A204.1 (cell line): Measurements from ENCODE around the gene TAB2.
"Not testable (repeated sequence)": the region's sequence is repeated elsewhere in the genome, so short reads cannot be mapped to it uniquely, and the experiment has no call there.

Source experiments
- FAIRE-seq: peaks from 2 replicates; lab custom pipeline; 2012; peaks lifted over from hg19 to GRCh38; lab: Jason Lieb, UNC

Gene TAB2

DNA sequence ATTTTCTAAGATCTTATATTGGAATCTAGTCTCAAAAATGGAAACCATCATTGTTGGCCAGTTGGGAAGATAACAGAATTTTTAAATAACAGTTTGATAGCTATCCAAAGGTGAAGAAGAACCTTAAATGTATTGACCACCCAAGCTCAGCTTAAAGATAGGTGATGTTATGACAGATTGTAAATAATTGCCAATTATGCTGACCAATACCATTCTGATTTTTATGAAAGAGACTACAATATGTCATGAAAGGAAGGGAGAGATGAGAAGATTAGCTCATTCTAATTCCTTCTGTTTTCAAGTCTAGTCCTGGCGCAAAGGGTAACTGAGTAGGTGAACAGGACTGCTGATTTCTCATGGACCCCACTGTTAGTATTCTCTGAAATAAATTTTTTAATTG lies 5.7 kb upstream of the TAB2 start:
- no peak for FAIRE-seq

DNA sequence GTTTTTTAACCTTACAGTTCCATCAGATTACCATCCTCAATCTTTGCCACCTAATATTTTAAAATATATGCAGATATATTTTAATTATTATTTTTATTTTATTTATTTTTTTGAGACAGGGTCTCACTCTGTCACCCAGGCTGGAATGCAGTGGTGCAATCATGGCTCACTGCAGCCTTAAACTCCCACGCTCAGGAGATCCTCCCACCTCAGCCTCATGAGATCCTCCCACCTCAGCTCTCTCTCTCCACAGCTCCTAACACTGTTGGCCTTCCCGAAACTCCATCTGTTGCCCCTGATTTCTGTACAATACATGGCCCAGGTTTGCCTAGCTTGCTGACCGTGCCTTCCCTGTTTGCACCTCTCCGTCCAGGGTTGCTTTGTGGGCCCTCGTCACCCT lies 4.4 kb upstream of the TAB2 start:
- FAIRE-seq: no peak

DNA sequence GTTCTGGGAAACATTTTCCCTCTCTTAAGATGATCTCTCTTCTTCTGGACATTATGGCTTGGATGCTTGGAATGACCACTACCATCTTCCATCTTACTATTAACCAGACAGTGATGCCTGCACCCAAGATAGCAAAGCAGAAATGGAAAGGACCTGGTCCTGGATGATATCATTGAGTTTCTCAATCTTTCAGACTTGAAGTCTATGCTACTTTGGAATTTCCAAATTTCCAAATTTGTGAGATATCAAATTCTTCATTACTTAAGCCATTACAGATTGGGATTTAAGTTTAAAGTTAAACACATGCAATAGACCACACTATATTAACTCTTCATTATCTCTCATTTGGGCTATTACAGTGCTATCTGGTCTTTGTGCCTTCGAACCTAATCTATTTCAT lies 3.7 kb upstream of the TAB2 start:
- no peak for FAIRE-seq

DNA sequence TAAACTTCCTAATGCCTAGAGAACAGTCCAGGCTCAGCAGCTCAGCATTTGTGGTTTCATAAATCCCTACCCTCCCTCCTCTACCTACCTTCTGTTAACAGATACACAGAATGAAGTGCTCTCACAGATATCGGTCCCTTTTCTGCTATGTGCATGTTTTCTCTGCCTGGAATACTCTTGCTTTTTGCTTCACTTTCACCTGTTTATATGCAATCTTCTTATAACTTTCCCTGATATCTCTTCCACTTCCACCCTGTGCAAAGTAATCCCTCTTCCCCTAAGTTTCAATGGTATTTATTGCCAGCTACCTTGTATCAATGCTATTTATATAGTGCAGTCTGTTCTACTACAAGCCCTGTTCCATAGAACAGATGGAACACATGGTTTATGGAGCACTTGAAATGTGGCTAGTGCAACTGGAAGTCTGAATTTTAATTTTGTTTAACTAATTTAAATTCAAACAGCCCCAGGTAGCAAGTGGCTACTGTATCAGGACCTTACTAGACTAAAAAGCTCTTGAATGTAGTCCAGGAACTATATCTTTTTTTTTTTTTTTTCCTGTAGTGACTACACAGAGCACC lies 3.1 kb upstream of the TAB2 start:
- no peak for FAIRE-seq

DNA sequence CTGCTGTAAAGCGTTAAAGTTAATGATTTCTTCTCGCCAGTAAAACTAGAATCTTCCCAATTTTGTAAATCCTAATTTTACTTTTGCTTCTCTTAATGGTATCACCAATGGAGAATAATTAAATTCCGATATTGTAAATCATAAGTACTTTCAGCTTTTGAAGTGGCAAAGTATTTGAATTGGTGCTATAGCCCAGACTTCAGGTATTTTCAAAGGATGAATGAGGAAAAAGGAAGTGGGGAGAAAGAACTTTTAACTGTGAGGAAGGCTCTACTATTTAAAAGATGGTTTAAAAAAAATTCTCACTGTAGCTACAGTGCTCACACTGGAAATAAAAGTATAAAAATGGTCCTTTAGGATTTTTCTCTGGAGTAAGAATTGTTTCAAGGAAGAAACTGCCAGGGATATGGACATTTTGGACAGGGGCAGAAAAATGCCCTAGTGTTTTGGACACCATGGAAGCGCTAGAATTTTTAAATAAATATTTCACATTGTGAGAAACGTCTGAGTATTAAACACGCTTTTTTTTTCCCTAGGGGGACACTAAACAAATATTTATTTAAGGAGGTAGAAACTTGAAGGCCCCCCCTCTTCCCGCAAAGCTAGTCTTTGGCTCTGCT lies 1.3 kb upstream of the TAB2 start:
- FAIRE-seq: no peak

DNA sequence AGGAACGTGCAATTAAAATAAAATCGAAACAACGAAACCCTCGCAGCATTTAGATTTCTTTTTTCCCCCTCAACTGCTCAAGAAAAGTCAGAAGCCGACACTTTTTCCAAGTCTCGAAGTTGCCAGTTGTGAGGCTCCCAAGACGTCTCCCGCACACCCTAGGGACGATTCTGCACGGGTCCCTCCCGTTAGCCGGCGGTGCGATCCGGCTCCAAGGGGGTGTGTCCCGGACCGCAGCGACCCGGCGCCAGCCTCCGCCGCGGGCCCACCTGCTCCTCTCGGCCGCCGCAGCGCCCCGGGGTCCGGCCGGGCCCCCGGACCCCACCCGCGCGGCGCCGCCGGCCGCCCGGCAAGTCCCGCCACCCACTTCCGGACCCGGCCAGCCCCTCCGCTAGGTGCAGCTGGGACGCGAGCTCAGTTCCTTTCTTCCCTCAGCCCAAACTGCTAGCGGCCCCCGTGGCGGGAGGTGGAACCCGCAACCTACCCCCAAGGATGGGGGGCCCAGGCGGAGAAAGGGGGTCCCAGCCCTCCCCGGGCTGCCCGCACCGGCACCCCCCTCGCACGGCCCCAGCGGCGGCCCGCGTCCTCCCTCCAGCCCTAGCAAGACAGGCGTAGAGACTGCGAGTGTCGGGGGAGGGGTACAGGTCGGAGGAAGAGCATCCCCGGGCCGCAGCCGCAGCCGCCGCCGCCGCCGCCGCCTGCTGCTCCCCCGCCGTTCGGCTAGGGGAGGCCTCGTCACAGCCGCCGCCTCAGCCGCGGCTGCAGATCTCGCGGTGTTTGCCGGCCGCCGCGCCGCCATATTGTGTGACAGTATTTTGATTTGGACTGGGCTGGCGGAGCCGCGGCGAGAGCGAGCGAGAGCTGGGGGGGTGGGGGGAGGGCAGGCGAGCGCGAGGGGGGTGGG lies 520 bp upstream of the TAB2 start:
- no peak for FAIRE-seq

DNA sequence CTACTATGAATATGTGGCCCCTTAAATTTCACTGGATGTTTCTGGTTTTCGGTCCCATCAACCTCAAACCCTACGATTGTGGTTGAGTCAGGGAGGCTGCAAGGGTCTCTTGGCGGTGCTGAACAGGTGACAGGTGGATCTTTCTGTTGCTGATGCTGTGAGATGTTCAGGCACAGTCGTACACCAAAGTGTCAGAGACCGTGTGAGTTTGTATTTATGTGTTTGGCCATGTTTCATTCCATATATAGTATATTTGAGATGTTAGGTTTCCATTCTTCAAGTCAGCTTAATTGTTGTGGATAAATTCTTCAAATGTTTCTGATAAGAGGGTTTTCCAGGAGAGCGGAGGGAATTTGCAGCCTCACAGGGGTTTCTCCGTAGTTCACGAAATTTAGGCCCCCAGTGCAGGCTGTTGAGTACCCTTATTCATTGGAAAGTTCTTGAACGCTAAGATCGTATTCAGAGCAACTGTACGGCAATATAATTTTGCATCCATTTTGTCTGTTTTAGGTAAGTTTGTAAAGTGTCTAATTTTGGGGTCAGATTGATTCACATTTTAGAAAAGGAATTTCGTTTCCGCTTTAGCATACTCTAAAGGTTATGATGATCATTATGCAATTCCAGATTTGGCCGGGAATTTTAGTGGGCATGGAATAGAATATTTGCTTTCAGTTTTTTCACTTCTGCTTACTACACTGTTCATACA lies 1.2 kb downstream of the TAB2 start:
- no peak for FAIRE-seq

DNA sequence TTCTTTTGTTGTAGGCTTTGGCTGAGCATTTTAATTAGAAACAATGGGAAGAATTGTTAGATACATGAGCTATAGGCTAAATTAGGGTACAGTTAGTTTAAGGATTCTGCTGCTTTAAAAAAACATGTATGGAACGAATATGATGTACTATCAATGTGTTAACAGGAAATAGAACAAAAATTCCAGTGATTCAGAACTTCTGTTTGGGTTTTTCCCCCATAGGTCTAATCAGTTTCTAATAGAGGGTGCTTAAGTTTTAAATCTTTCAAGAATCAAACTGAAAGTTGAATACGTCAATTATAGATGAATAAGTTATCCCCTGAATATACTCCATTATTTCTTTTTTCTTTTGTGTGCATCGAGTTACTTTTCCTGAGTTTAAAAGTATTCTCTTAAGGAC lies 1.9 kb downstream of the TAB2 start:
- FAIRE-seq: peak; percentile 19

DNA sequence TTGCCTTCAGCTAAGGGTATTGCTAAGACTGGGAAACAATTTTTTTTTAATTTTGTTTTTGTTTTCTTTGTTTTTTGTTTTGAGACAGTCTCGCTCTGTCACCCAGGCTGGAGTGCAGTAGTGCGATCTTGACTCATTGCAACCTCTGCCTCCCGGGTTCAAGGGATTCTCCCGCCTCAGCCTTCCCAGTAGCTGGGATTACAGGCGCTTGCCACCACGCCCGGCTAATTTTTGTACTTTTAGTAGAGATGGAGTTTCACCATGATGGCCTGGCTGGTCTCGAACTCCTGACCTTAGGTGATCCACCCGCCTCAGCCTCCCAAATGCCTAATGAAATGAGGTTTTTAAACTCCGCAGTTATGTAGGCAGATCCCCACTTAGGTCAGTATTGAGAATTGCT lies 2.5 kb downstream of the TAB2 start:
- FAIRE-seq: not testable (repeated sequence)

DNA sequence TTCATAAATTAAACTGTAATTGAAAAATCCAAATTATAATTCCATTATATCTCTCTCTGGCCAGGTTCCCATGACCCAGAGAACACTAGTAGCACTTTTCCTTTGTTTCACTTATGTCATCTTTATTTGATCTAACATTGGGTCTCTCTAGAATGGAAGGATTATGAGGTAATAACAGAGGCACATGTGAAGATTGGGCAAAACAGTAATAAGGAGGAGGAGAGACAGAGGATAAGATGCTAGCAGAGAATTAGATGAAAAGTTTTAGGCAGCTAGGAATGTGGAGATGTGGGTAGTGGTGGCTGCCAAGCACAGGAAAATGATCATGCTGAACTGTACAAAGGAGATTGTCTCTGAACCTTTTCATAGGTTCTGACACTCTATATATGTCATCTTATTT lies 3.3 kb downstream of the TAB2 start:
- no peak for FAIRE-seq

DNA sequence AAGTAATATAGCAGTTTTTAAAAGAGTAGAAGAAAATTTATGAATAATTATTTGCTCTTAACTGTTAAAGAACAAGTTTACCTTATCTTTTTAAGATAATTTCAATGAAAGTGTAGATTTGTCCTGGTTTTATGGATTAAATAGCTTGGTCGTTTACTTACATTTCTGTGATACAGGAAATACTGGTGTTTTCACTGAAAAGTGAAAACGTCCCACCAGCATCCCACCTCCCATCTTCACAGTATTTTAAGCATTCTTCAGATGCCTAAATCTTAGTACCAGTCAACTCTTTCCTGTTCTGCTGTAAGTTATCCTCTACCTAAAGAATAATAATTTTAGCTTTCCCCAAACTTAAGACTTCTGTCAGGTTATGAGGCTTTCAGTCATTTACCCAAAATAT lies 5.8 kb downstream of the TAB2 start:
- FAIRE-seq: peak; percentile 68

DNA sequence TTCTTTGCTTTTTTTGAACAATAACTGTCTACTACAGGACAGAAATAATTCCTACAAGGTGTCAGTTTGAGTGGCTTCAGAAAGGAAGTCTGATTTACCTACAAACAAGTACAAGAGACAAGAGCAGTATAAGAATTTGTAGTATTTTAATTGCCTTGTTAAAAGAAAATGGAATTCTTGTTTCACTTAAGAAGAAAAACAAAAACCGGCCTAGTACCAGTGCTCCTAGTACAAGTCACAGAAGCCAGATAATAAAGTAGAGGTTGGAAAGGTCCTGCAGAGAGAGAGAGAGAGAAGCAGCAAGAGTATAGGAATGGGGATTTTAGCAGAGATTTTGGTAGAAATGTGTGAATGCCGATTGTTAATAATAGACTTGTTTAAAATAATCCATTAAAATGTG lies 6.4 kb downstream of the TAB2 start:
- FAIRE-seq: no peak

DNA sequence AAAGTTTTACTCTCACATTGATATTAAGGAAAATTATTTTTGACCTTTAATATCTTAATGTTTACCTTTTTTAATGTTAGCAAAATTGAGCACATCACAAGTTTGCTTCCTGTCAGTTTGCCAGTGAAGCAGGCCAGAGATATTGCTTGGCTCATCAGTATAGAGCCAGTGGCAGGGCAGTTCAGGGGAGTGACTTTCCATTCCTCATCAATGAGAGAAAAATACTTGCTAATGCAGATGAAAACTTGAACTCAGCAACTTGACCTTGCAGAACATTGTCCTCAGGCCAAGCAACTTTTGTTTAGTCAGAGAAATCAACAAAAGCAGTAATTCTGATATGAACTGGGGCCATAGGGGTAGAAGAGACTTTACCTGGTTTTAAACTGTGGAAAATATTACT lies 6.9 kb downstream of the TAB2 start:
- no peak for FAIRE-seq

DNA sequence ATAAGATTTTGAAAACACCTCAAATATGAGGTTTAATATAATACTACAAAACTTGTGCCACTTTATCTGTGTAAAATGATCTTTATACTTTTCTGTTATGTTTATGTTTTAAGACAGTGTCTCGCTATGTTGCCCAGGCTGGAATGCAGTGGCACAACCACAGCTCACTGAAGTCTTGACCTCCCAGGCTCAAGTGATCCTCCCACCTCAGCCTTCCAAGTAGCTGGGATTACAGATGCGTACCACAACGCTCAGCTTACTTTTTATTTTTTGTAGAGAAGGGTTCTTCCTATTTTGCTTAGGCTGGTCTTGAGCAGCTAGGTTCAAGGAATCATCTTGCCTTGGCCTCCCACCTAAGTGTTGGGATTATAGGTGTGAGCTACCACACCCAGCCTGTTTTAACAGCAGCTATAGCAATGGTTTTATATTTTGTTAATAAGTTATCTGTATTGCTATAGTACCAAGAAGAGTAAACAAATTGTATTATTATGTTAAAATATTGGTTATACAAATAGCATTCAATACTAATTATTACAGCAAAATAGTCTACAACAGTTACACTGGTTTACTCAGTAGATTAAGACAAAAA lies 8.2 kb downstream of the TAB2 start:
- no peak for FAIRE-seq

DNA sequence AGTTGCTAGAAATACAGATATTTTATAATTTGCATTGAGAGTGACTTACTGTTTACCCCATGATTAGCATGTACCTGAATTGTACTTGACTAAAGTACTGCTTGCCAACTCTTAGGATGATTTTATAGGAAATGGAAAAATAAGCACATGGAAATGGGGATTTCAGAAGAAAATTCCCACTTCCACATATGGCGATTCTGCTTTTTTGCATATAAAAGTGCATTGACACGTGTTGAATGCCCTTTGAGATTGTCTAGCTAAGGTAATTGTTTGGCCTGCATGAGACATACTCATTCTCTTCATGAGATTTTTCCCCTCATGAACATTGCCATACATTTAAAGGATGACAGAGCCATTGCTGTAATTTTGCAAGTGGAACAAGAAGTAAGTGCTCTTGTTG lies 10.1 kb downstream of the TAB2 start:
- FAIRE-seq: no peak

DNA sequence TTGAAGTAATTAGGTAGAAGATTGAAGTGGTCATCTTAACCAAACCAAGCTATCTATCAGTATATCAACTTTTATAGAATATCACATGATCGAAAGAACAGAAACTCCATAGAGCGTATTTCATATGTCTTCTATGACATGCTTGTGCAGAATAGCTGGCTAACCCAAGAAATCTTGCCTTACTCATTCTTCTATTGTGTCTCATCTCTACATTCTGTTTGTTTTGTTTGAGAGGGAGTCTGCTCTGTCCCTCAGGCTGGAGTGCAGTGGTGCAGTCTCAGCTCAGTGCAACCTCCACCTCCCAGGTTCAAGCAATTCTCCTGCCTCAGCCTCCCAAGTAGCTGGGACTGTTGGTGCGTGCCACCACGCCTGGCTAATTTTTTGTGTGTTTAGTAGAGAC lies 10.6 kb downstream of the TAB2 start:
- no peak for FAIRE-seq

DNA sequence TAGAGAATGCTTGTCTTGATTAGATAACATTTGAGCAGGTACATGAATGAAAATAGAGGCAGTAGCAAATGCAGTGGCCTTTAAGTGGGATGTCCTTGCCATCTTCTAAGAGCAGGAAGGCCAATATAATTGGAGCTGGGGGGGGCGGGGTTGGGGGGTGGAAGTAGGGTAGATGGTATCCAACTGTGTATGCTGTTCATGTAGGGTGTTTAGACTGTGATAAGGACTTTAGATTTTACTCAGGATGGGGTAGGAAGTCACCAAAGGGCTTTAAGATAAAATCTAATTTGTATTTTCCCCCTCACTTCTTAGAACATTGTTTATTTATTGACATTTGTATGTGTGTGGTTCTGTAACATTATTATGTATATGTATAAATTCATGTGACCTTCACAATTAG lies 12.0 kb downstream of the TAB2 start:
- no peak for FAIRE-seq

DNA sequence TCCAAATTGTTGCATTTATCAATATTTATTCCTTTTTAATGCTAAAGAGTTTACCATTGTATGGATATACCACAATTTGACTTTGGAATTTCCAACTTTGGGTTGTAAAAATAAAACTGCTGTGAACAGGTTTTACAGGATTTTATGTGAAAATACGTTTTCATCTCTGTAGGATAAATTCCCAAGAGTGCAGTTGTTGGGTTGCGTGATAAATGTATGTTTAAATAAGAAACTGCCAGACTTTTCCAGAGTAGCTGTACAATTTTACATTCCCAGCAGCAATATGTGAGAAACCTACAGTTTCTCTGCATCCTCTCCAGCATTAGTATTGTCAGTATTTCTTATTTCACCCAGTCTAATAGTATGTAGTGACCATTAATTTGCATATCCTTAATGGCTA lies 12.6 kb downstream of the TAB2 start:
- no peak for FAIRE-seq

DNA sequence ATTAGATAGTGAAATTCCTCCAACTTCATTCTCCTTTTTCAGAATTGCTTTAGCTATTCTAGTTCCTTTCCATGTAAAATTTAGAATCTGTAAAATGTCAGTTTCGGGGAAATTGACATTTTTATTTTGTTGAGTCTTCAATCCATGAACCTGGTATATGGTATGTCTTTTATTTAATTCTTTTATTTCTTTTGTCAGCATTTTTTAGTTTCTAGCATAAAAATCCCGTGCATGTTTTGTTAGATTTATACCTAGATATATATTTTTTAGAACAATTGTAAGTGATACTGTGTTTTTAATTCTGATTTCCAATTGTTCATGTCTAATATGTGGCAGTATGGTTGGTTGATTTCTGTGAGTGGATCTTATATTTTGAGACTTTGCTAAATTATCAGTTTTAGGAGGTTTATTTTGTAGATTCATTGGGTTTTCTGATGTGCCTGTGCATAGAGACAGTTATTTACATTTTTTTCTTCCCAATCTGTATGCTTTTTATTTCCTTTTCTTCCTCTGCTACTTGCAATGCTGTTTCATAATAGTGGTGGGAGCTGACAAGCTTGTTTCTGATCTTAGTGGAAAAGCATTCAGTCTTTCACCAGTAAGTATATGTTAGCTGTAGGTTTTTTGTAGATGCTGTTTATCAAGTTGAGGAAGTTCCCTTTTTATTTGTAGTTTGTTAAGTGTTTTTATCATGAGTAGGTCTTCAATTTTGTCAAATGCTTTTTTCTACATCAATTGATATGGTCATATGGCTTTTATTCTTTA lies 13.7 kb downstream of the TAB2 start:
- no peak for FAIRE-seq

DNA sequence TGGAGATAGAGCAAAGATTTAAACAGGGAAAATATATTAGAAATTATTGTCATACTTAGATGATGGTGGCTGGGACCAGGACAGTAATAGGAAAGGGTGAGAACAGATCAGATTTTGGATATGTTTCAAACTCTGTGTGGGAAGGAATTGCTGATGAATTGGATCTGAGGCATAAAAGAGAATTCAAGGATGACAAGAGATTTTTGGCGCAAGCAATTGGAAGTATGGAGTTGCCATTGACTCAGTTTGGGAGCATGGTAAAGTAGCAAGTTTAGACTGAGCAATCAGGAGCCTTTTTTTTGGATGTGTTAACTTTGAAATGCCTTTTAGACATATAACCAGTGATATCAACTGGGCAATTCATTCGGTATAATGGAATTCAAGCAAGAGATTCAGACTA lies 14.4 kb downstream of the TAB2 start:
- FAIRE-seq: no peak

DNA sequence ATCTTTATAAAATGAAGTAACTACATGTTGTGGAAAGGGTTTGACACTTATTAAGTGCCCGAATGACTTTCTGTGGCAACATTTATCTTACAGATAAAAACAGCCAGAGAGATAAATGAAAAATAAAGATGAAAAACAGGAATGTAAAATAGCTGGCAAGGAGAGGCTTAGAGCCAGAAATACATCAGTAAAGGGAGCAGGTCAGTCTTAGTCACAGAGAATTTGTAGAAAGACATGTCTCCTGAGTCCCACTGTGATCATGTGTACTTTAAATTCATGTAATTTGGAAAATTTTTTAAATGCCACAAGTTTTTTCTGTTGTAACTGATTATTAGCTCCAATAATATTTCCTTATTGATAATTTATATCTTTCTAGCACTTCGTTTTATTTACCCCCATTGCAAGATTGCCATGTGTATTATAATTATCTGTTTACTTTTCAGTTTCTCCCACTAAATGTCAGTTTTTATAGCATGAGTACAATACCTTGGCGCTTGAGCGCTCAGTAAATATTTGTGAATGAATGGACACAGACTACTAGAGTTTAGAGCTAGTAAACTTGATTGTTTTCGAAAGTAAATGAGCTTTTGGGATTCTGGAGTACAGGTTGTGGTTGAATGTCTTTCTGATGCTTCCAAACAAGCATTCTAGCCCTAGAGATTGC lies 15.2 kb downstream of the TAB2 start:
- no peak for FAIRE-seq
